Activated T-cell treated with anti-CD3 and anti-CD28 coated beads, Interleukin-2, amount 50 U/mL, for 4 hours (primary cell): ENCODE measurements around the gene XXYLT1. TPM values are rescaled to one million over a fixed set of nuclear protein-coding genes. Genes with fewer than 3 reads are reported as not detected.
A peak's percentile ranks its signal among the peaks of the same experiment; 100 is the strongest.
"Not testable (repeated sequence)": the region's sequence is repeated elsewhere in the genome, so short reads cannot be mapped to it uniquely, and the experiment has no call there.

ENCODE experiments used
- ATAC-seq, 2 donors: fragments of 200-7000 bp; cut with Tn5 transposase; one replicate each; pipeline ENCODE4 v1.10.0; 2021
- DNase-seq: peaks from one replicate; pipeline ENCODE4 v3.0.0-alpha.2; 2020
- H3K27me3 Mint-ChIP-seq: one replicate; pipeline ENCODE4 v1.8.0; 2021; ENCODE audit warnings: low read depth, mixed read lengths
- H3K36me3 Mint-ChIP-seq: one replicate; pipeline ENCODE4 v1.8.0; 2022; ENCODE audit warnings: mixed read lengths; ENCODE audit not compliant: insufficient read depth
- H3K4me1 Mint-ChIP-seq: one replicate; pipeline ENCODE4 v1.8.0; 2021; ENCODE audit warnings: low read depth, mixed read lengths
- H3K4me3 Mint-ChIP-seq: one replicate; pipeline ENCODE4 v1.8.0; 2021; ENCODE audit warnings: mild to moderate bottlenecking, moderate library complexity, mixed read lengths
- H3K9me3 Mint-ChIP-seq: one replicate; pipeline ENCODE4 v1.8.0; 2021; ENCODE audit warnings: mixed read lengths
- total RNA-seq, 3 donors: library from RNA; stranded (reverse); gene quantifications; one replicate each; pipeline ENCODE4 v1.2.1, GENCODE V29; 2021

XXYLT1 gene
- total RNA-seq = 10 to 100 TPM in 1 of 3 donors, 1 to 10 TPM in 2; 8.6 to 10.6 (median 8.8) TPM

GRCh38 chr3:195270817-195271409 is at the start of gene XXYLT1:
TSS of gene XXYLT1 (minus strand) at chr3:195271159. CDS start at chr3:195271058, 101 bp downstream.
- ATAC-seq = peak; percentile 89 to 91
- peak; percentile 87 for DNase-seq
- peaks cover 2% of the 10 kb centered on the region for H3K36me3 Mint-ChIP-seq
- peak within 1 kb of the TSS; percentile 88 for H3K4me3 Mint-ChIP-seq
- H3K27me3 Mint-ChIP-seq = no peaks in the 10 kb centered on the region
- peaks cover 17% of the 10 kb centered on the region for H3K4me1 Mint-ChIP-seq
- H3K9me3 Mint-ChIP-seq = no peaks in the 10 kb centered on the region

- Mint-ChIP-seq H3K27me3 (no peaks in the 10 kb centered on the region), H3K9me3 (peaks cover 13% of the 10 kb centered on the region), H3K36me3 (peaks cover 42% of the 10 kb centered on the region), H3K4me3 (no peak overlapping the region), H3K4me1 (peaks cover 9% of the 10 kb centered on the region)
- ATAC-seq (no peak), DNase-seq (no peak)
Observed at GRCh38 chr3:195319060-195319459, 48.1 kb upstream of the XXYLT1 start.

- no peak for DNase-seq
- Mint-ChIP-seq H3K9me3 (no peaks in the 10 kb centered on the region), H3K4me3 (no peak overlapping the region), H3K27me3 (no peaks in the 10 kb centered on the region), H3K36me3 (peaks cover 1% of the 10 kb centered on the region), H3K4me1 (no peaks in the 10 kb centered on the region)
- ATAC-seq = no peak
Observed at GRCh38 chr3:195312714-195313113, 41.8 kb upstream of the XXYLT1 start.

- DNase-seq (no peak), ATAC-seq (no peak)
- Mint-ChIP-seq H3K27me3 (no peaks in the 10 kb centered on the region), H3K4me1 (no peaks in the 10 kb centered on the region), H3K9me3 (no peaks in the 10 kb centered on the region), H3K4me3 (no peak overlapping the region), H3K36me3 (peaks cover 7% of the 10 kb centered on the region)
Observed at GRCh38 chr3:195307711-195308110, 36.8 kb upstream of the XXYLT1 start.

- no peaks in the 10 kb centered on the region for H3K27me3 Mint-ChIP-seq
- no peaks in the 10 kb centered on the region for H3K9me3 Mint-ChIP-seq
- DNase-seq = no peak
- no peak for ATAC-seq
- H3K4me3 Mint-ChIP-seq = no peak overlapping the region
- no peaks in the 10 kb centered on the region for H3K4me1 Mint-ChIP-seq
- H3K36me3 Mint-ChIP-seq = peaks cover 14% of the 10 kb centered on the region
Observed at GRCh38 chr3:195306369-195306768, 35.4 kb upstream of the XXYLT1 start.

GRCh38 chr3:195302431-195302830 is 31.5 kb upstream of the XXYLT1 start:
- no peak for ATAC-seq

GRCh38 chr3:195297446-195297845 is 26.5 kb upstream of the XXYLT1 start:
- DNase-seq (no peak), ATAC-seq (no peak)
- Mint-ChIP-seq H3K36me3 (peaks cover 23% of the 10 kb centered on the region), H3K9me3 (no peaks in the 10 kb centered on the region), H3K4me1 (no peaks in the 10 kb centered on the region), H3K27me3 (no peaks in the 10 kb centered on the region), H3K4me3 (no peak overlapping the region)

More at GRCh38 chr3:195302431-195302830, 31.5 kb upstream of the XXYLT1 start:
- no peaks in the 10 kb centered on the region for H3K27me3 Mint-ChIP-seq
- no peak for DNase-seq
- H3K36me3 Mint-ChIP-seq = peaks cover 19% of the 10 kb centered on the region
- no peaks in the 10 kb centered on the region for H3K4me1 Mint-ChIP-seq
- H3K9me3 Mint-ChIP-seq = no peaks in the 10 kb centered on the region
- H3K4me3 Mint-ChIP-seq = no peak overlapping the region

- ATAC-seq (no peak), DNase-seq (no peak)
- no peaks in the 10 kb centered on the region for H3K9me3 Mint-ChIP-seq
- H3K27me3 Mint-ChIP-seq = no peaks in the 10 kb centered on the region
- H3K4me3 Mint-ChIP-seq = no peak overlapping the region
- no peaks in the 10 kb centered on the region for H3K4me1 Mint-ChIP-seq
- peaks cover 21% of the 10 kb centered on the region for H3K36me3 Mint-ChIP-seq
Observed at GRCh38 chr3:195296662-195297061, 25.7 kb upstream of the XXYLT1 start.

GRCh38 chr3:195291121-195291520 is 20.2 kb upstream of the XXYLT1 start:
- ATAC-seq = no peak
- Mint-ChIP-seq H3K9me3 (no peaks in the 10 kb centered on the region), H3K4me3 (no peak overlapping the region), H3K36me3 (peaks cover 22% of the 10 kb centered on the region), H3K27me3 (no peaks in the 10 kb centered on the region), H3K4me1 (no peaks in the 10 kb centered on the region)
- no peak for DNase-seq

- ATAC-seq, H3K9me3 Mint-ChIP-seq, DNase-seq, H3K4me3 Mint-ChIP-seq, H3K4me1 Mint-ChIP-seq, H3K27me3 Mint-ChIP-seq: not testable (repeated sequence)
- peaks cover 21% of the 10 kb centered on the region for H3K36me3 Mint-ChIP-seq
Observed at GRCh38 chr3:195290643-195291042, 19.7 kb upstream of the XXYLT1 start.

- H3K36me3 Mint-ChIP-seq = peaks cover 23% of the 10 kb centered on the region
- ATAC-seq = no peak
- no peaks in the 10 kb centered on the region for H3K9me3 Mint-ChIP-seq
- no peak for DNase-seq
- no peak overlapping the region for H3K4me3 Mint-ChIP-seq
- no peaks in the 10 kb centered on the region for H3K27me3 Mint-ChIP-seq
- peaks cover 10% of the 10 kb centered on the region for H3K4me1 Mint-ChIP-seq
Observed at GRCh38 chr3:195286115-195286872, 15.3 kb upstream of the XXYLT1 start.

GRCh38 chr3:195285372-195285771 is 14.4 kb upstream of the XXYLT1 start:
- peaks cover 23% of the 10 kb centered on the region for H3K36me3 Mint-ChIP-seq
- H3K4me3 Mint-ChIP-seq = no peak overlapping the region
- peaks cover 10% of the 10 kb centered on the region for H3K4me1 Mint-ChIP-seq
- no peak for ATAC-seq
- H3K9me3 Mint-ChIP-seq = no peaks in the 10 kb centered on the region
- no peaks in the 10 kb centered on the region for H3K27me3 Mint-ChIP-seq
- no peak for DNase-seq

- ATAC-seq = peak; percentile 40 to 43
Observed at GRCh38 chr3:195284842-195285241, 13.9 kb upstream of the XXYLT1 start.

GRCh38 chr3:195282961-195283360 is 12.0 kb upstream of the XXYLT1 start:
- Mint-ChIP-seq H3K4me3 (no peak overlapping the region), H3K4me1 (peaks cover 10% of the 10 kb centered on the region)
- ATAC-seq = no peak

More at GRCh38 chr3:195284842-195285241, 13.9 kb upstream of the XXYLT1 start:
- Mint-ChIP-seq H3K36me3 (peaks cover 23% of the 10 kb centered on the region), H3K4me3 (no peak overlapping the region), H3K9me3 (no peaks in the 10 kb centered on the region), H3K27me3 (no peaks in the 10 kb centered on the region), H3K4me1 (peaks cover 10% of the 10 kb centered on the region)
- no peak for DNase-seq

More at GRCh38 chr3:195282961-195283360, 12.0 kb upstream of the XXYLT1 start:
- DNase-seq = no peak
- Mint-ChIP-seq H3K36me3 (peaks cover 18% of the 10 kb centered on the region), H3K27me3 (no peaks in the 10 kb centered on the region), H3K9me3 (no peaks in the 10 kb centered on the region)
